WI38 (cell line): ENCODE results near the gene DSG3.

ENCODE experiments used
- H3K4me3 ChIP-seq: 2 replicates; pipeline ENCODE4 v1.5.1; 2011; ENCODE audit warnings: low read depth, mild to moderate bottlenecking, control low read depth, low read length
- TF ChIP-seq, protein P1 (sequence below): IDR thresholded peaks from 2 replicates; pipeline ENCODE4 v1.5.1; 2012; ENCODE audit warnings: low read depth, mild to moderate bottlenecking, control low read depth, low read length

DSG3 gene

DNA sequence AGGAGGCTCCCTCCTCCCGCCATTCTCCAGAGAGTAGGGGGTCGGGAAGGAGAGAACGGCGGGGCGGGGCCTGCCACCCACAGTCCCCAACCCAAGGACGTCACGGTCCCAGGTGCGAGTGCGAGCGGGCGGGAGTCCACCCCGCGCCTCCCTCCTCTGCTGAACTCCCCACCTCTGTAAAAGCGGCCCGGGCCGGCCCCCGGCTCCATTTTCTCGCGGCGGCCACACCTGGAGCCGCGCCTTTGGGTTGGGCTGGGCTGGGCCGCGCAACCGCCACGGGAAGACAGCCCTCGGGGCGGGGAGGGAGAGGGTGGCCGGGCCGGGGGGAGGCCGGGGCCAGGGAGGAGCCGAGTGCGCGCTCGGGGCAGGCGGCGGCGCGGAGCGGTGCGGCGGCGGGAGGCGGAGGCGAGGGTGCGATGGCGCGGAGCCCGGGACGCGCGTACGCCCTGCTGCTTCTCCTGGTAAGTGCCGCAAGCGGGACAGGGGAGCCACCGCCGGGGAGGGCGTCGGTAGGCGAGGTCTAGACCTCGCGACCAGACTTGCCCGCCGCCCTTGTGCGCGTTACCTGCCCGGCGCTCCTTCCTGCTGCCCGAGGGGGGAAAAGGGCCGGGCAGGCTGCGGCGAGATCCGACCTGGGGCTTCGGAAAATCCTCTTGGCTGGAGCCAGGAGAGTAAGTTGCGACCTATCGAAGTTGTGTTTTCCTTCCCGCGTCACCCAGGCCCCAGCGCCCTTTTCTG is 50.5 kb downstream of the DSG3 start, which contains the start of gene DSG2:
Gene DSG2, plus strand, starts transcription at position 342 of the 738 bp plus-strand sequence. Its CDS starts 75 bp downstream, at position 417.
- TF ChIP-seq, protein P1, sequence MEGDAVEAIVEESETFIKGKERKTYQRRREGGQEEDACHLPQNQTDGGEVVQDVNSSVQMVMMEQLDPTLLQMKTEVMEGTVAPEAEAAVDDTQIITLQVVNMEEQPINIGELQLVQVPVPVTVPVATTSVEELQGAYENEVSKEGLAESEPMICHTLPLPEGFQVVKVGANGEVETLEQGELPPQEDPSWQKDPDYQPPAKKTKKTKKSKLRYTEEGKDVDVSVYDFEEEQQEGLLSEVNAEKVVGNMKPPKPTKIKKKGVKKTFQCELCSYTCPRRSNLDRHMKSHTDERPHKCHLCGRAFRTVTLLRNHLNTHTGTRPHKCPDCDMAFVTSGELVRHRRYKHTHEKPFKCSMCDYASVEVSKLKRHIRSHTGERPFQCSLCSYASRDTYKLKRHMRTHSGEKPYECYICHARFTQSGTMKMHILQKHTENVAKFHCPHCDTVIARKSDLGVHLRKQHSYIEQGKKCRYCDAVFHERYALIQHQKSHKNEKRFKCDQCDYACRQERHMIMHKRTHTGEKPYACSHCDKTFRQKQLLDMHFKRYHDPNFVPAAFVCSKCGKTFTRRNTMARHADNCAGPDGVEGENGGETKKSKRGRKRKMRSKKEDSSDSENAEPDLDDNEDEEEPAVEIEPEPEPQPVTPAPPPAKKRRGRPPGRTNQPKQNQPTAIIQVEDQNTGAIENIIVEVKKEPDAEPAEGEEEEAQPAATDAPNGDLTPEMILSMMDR, result no peak
- no peak within 1 kb of the TSS for H3K4me3 ChIP-seq

DNA sequence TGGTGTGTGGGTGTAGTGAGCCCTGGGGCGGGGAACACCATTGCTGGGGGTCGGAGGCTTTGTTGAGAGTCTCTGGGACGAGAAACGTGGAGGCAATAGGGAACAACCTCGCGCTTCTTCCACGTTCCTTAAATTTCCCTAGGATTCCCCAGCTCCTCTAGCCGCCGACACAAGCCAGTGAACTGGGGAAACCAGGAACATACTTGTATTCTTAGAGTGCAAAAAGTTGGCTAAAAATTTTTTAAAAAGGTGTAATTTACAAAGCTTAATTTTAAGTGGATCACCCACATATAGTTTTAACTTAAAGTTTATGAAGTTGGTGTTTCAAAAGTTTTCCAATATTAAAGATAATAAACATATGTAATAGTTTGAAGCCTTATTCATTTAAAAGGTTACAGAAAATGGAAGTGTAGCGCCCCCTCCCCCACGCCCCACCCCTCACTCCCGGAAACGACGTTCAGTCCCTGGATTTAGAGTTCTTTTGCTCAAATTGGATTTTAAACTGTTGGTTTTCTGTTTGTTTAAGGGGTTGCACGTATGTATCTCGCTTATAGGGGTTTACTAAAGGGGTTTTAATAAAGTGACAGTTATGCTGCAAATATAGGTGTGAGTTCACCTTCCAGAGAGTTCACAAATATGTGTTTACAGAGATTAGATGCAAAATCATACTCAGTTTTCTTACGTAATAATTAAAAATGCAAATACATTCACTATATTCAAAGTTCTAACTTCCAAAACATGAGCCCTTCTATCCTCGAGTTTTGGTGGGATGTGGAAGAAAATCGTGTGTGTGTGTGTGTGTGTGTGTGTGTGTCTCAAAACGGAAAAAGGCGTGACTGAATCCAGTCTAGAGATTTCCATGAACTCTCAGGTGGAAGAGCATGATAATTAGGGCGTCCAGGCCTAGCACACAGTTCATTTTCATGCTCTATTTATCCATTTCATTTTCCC is 51.3 kb downstream of the DSG3 start:
- no peak overlapping the region for H3K4me3 ChIP-seq
- TF ChIP-seq, protein P1, result no peak

GRCh38 chr18:31500051-31500688 is 52.6 kb downstream of the DSG3 start:
- TF ChIP-seq, protein P1, result no peak

GRCh38 chr18:31503011-31503410 is 55.5 kb downstream of the DSG3 start:
- TF ChIP-seq, protein P1, result no peak
- no peak overlapping the region for H3K4me3 ChIP-seq

More at GRCh38 chr18:31500051-31500688, 52.6 kb downstream of the DSG3 start:
- H3K4me3 ChIP-seq, result no peak overlapping the region

DNA sequence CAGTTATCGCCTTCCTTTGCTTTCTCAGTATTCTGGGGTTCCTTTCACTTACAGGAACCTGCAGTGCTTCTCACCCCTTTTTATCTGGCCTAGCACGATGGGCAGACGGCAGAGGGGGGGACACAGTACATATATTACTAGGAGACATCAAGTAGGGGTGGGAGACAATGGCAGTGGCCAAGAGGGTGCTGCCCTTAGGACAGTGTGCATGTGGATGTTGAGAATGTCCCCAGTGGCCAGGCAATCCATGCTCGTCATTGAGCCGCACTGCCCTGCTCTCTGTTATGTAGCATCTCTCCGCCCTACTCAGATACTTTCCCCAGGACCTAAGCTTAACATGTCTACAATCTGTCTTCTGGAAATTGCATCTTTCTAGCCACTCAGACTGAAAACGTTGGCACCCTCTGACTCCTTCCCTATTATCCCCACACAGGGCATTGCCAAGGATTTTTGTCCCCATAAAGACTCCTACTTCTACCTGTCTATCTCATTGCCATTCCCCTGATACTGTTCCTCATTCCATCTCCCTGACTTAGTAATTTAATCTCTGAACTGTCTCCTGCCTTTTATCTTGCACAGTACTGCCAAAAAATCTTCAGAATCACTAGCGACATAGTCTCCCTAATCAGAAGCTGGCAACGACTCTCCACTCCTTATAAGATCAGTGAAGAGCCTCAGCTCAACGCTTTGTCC is 57.1 kb downstream of the DSG3 start:
- no peak overlapping the region for H3K4me3 ChIP-seq
- TF ChIP-seq, protein P1, result no peak

GRCh38 chr18:31505156-31505555 is 57.6 kb downstream of the DSG3 start:
- TF ChIP-seq, protein P1, result no peak
- no peak overlapping the region for H3K4me3 ChIP-seq
